Hepatocyte (in vitro differentiated cells): ENCODE results near the gene TTYH2. TPM values are rescaled to one million over a fixed set of nuclear protein-coding genes. Genes with fewer than 3 reads are reported as not detected.

Experiments used
- DNase-seq: peaks from one replicate; pipeline ENCODE4 v3.0.0-alpha.2; 2016; ENCODE audit warnings: low spot score
- H2AFZ ChIP-seq: fragments of 200-600 bp; sonication (generic); 2 replicates; pipeline ENCODE4 v1.6.0; 2016; ENCODE audit warnings: antibody characterized with exemption, mild to moderate bottlenecking
- H3K27ac ChIP-seq: fragments of 200-600 bp; sonication (generic); 2 replicates; pipeline ENCODE4 v1.5.1; 2016; ENCODE audit warnings: mild to moderate bottlenecking
- H3K27me3 ChIP-seq: fragments of 200-600 bp; sonication (generic); 2 replicates; pipeline ENCODE4 v1.6.1; 2016
- H3K36me3 ChIP-seq: fragments of 200-600 bp; sonication (generic); replicated peaks from 2 replicates; pipeline ENCODE4 v1.5.1; 2016; ENCODE audit warnings: low read depth; ENCODE audit not compliant: insufficient read depth
- H3K4me1 ChIP-seq: fragments of 200-600 bp; sonication (generic); 2 replicates; pipeline ENCODE4 v1.5.1; 2016; ENCODE audit warnings: mild to moderate bottlenecking, moderate library complexity; ENCODE audit not compliant: insufficient read depth
- H3K4me2 ChIP-seq: fragments of 200-600 bp; sonication (generic); 2 replicates; pipeline ENCODE4 v1.6.0; 2016
- H3K4me3 ChIP-seq: fragments of 200-600 bp; sonication (generic); 2 replicates; pipeline ENCODE4 v1.5.1; 2016; ENCODE audit warnings: mild to moderate bottlenecking
- H3K79me2 ChIP-seq: fragments of 200-600 bp; sonication (generic); 2 replicates; pipeline ENCODE4 v1.6.0; 2017; ENCODE audit warnings: mild to moderate bottlenecking
- H3K9me2 ChIP-seq: fragments of 200-600 bp; sonication (generic); replicated peaks from 2 replicates; pipeline ENCODE4 v1.6.0; 2017; ENCODE audit warnings: mild to moderate bottlenecking; ENCODE audit not compliant: insufficient read depth
- H3K9me3 ChIP-seq: fragments of 200-600 bp; sonication (generic); 2 replicates; pipeline ENCODE4 v1.5.1; 2016; ENCODE audit warnings: low read depth, mild to moderate bottlenecking
- H4K20me1 ChIP-seq: fragments of 200-600 bp; sonication (generic); 2 replicates; pipeline ENCODE4 v1.6.0; 2016; ENCODE audit warnings: mild to moderate bottlenecking; ENCODE audit not compliant: insufficient read depth, poor library complexity, severe bottlenecking
- CTCF ChIP-seq: fragments of 200-600 bp; sonication (generic); IDR thresholded peaks from 2 replicates; pipeline ENCODE4 v1.5.1; 2016; ENCODE audit warnings: antibody characterized with exemption, mild to moderate bottlenecking; ENCODE audit not compliant: poor library complexity
- EZH2 ChIP-seq: fragments of 200-600 bp; sonication (generic); IDR thresholded peaks from 2 replicates; pipeline ENCODE4 v1.6.1; 2016; ENCODE audit warnings: antibody characterized with exemption, mild to moderate bottlenecking, borderline replicate concordance
- EZH2phosphoT487 ChIP-seq: fragments of 200-600 bp; sonication (generic); IDR thresholded peaks from one replicate; pipeline ENCODE4 v1.6.1; 2018; ENCODE audit warnings: antibody characterized with exemption, mild to moderate bottlenecking, low read depth, moderate library complexity; ENCODE audit not compliant: unreplicated experiment, severe bottlenecking
- WGBS: methylation state at CpG from one replicate; pipeline ENCODE4 v1.1.6; 2016; ENCODE audit warnings: low lambda C conversion rate; ENCODE audit errors: missing lambda C conversion rate; 5-methylcytosine and 5-hydroxymethylcytosine counted together
- polyA plus RNA-seq: library from polyadenylated mRNA; unstranded; fragments of >200 nt; fragmentation: Nextera tagmentation; extraction: Ambion mirVana; gene quantifications from 2 replicates; pipeline ENCODE4 v1.2.1, GENCODE V29; 2016
- total RNA-seq: library from RNA; depleted of rRNA; stranded (reverse); fragments of >200 nt; gene quantifications from 2 replicates; pipeline ENCODE4 v1.2.3, GENCODE V29; 2014

TTYH2 gene
- total and polyA plus RNA-seq, 2 experiments from 2014 or later: 7.4 to 7.8 TPM

GRCh38 chr17:74190807-74191406 is 22.5 kb upstream of the TTYH2 start:
- no peak overlapping the region for H3K4me3 ChIP-seq
- DNase-seq: peak; percentile 72
- no peaks in the 10 kb centered on the region for H4K20me1 ChIP-seq
- no peaks in the 10 kb centered on the region for H3K27me3 ChIP-seq
- no peaks in the 10 kb centered on the region for H3K36me3 ChIP-seq
- no peaks in the 10 kb centered on the region for H3K9me2 ChIP-seq
- H3K9me3 ChIP-seq: no peaks in the 10 kb centered on the region
- peaks cover 8% of the 10 kb centered on the region for H3K4me1 ChIP-seq
- no peak for TF ChIP-seq EZH2
- TF ChIP-seq CTCF: no peak
- TF ChIP-seq EZH2phosphoT487: no peak
- H3K79me2 ChIP-seq: no peaks in the 10 kb centered on the region
- H3K27ac ChIP-seq: no peak overlapping the region
- H3K4me2 ChIP-seq: no peak overlapping the region
- no peak overlapping the region for H2AFZ ChIP-seq
- WGBS: 50% methylated on average over 6 of the region's 6 CpGs

- no peaks in the 10 kb centered on the region for H3K9me2 ChIP-seq
- H3K27me3 ChIP-seq: no peaks in the 10 kb centered on the region
- H3K4me1 ChIP-seq: peaks cover 8% of the 10 kb centered on the region
- no peaks in the 10 kb centered on the region for H3K79me2 ChIP-seq
- H2AFZ ChIP-seq: no peak overlapping the region
- DNase-seq: peak; percentile 80
- H3K27ac ChIP-seq: peak overlapping the region; percentile 79
- no peaks in the 10 kb centered on the region for H3K9me3 ChIP-seq
- WGBS: 54% methylated on average over 12 of the region's 12 CpGs
- no peaks in the 10 kb centered on the region for H3K36me3 ChIP-seq
- no peak overlapping the region for H3K4me2 ChIP-seq
- TF ChIP-seq EZH2 (no peak), EZH2phosphoT487 (no peak), CTCF (no peak)
- no peaks in the 10 kb centered on the region for H4K20me1 ChIP-seq
- no peak overlapping the region for H3K4me3 ChIP-seq
These were observed 20.2 kb upstream of the TTYH2 start for GRCh38 chr17:74192950-74193781.

GRCh38 chr17:74194682-74195081 is 18.7 kb upstream of the TTYH2 start:
- H3K4me2 ChIP-seq: no peak overlapping the region
- no peak for TF ChIP-seq CTCF
- H3K36me3 ChIP-seq: no peaks in the 10 kb centered on the region
- H3K4me3 ChIP-seq: no peak overlapping the region
- H3K27me3 ChIP-seq: no peaks in the 10 kb centered on the region
- DNase-seq: no peak
- no peaks in the 10 kb centered on the region for H3K79me2 ChIP-seq
- no peaks in the 10 kb centered on the region for H4K20me1 ChIP-seq
- 84% methylated on average over 9 of the region's 9 CpGs for WGBS
- H3K27ac ChIP-seq: no peak overlapping the region
- peaks cover 8% of the 10 kb centered on the region for H3K4me1 ChIP-seq
- no peak overlapping the region for H2AFZ ChIP-seq
- no peaks in the 10 kb centered on the region for H3K9me3 ChIP-seq
- H3K9me2 ChIP-seq: no peaks in the 10 kb centered on the region
